SKM-1 (cell line): ENCODE data around the gene IL31RA.
"Not testable (repeated sequence)": the region's sequence is repeated elsewhere in the genome, so short reads cannot be mapped to it uniquely, and the experiment has no call there.

ENCODE experiments used
- DNase-seq: peaks from one replicate; lab custom pipeline; 2025; ENCODE audit not compliant: unreplicated experiment; lab: John Stamatoyannopoulos, UW

The IL31RA gene

DNA sequence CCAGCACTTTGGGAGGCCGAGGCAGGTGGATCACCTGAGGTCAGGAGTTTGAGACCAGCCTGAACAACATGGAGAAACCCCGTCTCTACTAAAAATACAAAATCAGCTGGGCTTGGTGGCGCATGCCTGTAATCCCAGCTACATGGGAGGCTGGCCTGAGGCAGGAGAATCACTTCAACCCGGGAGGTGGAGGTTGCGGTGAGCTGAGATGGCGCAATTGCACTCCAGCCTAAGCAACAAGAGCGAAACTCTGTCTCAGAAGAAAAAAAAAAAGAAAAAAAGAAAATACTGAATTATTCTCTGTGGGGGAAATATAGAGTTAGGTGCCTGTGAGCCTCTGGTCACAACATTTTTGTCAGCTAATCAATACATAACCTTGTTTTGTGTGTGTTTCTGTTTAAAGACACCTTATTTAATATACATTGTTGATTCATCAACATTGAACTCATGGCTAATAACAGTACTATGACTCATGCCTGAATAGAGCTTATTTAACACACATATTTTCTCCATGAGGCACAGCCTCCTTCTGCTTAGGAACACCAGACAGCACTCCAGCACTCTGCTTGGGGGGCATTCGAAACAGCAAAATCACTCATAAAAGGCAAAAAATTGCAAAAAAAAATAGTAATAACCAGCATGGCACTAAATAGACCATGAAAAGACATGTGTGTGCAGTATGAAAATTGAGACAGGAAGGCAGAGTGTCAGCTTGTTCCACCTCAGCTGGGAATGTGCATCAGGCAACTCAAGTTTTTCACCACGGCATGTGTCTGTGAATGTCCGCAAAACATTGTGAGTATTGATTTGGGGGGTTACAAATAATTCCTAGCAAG, at the start of gene IL31RA:
IL31RA (plus strand) TSS at position 519 of the 836 bp plus-strand sequence; CDS start at position 733, 214 bp downstream.
- no peak for DNase-seq

- not testable (repeated sequence) for DNase-seq
Observed at GRCh38 chr5:55808814-55809213, 42.3 kb upstream of the IL31RA start.

DNA sequence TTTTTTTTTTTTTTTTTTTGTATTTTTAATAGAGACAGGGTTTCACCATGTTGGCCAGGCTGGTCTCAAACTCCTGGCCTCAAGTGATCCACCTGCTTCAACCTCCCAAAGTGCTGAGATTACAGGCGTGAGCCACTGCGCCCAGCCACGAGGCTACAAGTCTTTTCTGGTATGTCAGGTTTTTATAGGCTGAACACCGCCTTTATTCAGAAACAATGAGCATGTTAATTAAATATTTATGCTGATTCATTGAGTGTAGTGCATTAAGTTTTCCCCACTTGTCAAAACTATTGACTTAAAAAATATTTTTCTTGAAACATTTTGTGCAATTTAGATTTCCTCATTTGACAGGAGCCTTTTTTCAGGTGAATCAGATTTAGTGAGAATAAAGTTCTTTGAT, 35.2 kb upstream of the IL31RA start:
- not testable (repeated sequence) for DNase-seq

GRCh38 chr5:55816342-55816741, 34.8 kb upstream of the IL31RA start:
- DNase-seq = no peak

DNA sequence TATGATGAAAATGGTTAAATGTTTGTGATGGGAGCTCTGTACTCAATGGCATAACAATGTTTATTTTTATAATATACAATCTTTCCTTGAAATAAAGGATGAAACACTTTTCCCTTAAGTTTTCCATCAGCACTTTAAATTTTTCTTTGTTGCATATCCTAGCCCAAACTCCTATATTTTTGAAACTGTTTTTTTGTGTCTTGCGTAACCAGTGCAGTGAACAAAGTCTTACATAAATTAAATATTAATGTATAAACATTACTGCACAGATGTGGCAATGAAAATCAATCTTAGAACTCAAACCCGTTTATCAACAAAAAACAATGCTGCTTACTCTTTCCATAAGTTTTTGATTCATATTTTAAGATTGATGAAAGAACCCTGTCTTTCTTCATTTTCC, 34.1 kb upstream of the IL31RA start:
- no peak for DNase-seq

- no peak for DNase-seq
Observed at GRCh38 chr5:55820488-55820887, 30.7 kb upstream of the IL31RA start.

DNA sequence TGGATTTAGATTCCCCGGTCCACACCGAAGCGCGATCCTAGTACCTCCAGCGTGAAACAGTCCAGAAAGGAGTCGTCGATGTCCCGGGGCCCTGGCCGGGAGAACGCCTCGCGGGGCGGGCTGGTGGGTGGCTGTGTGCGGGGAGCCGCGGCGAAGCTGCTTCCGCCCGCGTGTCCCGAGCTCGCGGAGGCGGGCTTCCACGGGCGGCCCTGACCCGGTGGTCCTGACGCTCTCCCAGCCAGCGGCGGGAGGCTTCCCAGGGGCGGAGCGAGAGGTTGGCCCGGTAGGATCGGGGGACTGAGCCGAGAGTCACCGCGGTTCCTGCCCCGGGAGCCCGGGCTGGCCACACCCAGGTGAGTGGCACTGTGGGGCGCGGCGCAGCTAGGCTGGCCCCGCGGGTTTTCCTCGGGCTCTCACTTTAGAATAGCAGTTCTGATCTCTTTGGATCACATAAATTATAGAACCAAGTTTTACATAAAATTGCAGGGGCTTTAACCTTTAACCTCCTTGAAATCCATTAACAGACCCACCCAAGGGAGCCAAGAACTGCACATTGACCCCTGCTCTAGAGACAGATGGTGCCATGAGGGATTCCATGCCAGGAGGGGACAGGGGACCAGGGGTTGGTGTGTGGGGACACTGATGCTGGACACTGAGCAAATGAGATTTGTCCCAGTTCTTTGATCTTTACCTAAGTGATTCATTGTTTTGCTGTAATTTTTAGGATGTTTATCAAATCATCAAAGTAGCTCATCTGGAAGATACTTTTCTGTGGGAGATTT, 29.2 kb upstream of the IL31RA start:
- no peak for DNase-seq

GRCh38 chr5:55823151-55823796, 27.9 kb upstream of the IL31RA start:
- no peak for DNase-seq

- DNase-seq = no peak
Observed at GRCh38 chr5:55829956-55830355, 21.2 kb upstream of the IL31RA start.

- no peak for DNase-seq
Observed at GRCh38 chr5:55832446-55832845, 18.7 kb upstream of the IL31RA start.

- no peak for DNase-seq
Observed at GRCh38 chr5:55836191-55836590, 15.0 kb upstream of the IL31RA start.

DNA sequence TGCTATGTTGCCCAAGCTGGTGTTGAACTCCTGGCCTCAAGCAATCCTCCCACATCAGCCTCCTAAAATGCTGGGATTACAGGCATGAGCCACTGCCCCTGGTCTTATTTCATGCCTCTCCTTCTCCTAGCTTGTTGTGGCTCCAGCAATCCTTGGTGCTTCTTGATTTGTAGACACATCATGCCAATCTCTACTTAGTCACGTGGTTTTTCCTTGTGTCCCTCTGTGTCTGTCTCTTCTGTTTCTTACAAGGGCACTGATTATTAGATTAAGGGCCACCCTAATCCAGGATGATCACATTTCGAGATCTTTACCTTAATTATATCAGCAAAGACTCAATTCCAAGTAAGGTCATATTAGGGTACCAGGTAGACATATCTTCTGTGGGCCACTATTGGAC, 9.2 kb upstream of the IL31RA start:
- DNase-seq = no peak

- DNase-seq = no peak
Observed at GRCh38 chr5:55847837-55848236, 3.3 kb upstream of the IL31RA start.

DNA sequence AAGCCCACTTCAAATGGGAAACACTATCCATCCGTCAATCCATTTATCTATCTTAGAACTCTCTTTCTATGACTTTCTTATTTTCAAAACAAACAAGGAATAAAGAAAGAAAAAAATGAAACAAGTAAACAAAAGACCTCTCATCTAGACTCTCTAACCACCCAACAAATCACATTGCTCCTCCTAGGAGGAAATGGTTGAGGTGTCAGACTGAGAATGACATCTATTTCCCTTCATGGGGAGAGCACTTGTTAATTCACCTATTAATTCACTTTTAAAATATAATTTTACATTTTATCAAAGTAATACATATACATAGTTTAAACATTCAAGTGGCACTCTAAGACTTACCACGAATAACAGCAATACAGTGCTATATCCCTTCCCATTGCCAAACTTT, 2.4 kb upstream of the IL31RA start:
- no peak for DNase-seq

DNA sequence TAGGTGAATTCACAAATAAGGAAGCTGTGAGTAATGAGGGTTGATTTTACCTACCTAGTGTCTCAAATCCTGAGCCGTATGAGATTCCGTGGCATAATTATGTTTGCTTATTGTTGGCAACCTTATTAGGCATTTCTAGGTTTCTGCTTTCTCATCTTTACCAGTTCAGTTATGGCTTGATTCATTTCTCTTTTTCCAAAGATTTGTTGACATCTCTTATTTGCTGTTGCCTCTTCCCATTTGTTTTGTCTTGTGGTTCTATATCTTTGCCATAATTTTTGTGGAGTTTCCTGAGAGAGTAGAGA, 470 bp downstream of the IL31RA start:
- no peak for DNase-seq

DNA sequence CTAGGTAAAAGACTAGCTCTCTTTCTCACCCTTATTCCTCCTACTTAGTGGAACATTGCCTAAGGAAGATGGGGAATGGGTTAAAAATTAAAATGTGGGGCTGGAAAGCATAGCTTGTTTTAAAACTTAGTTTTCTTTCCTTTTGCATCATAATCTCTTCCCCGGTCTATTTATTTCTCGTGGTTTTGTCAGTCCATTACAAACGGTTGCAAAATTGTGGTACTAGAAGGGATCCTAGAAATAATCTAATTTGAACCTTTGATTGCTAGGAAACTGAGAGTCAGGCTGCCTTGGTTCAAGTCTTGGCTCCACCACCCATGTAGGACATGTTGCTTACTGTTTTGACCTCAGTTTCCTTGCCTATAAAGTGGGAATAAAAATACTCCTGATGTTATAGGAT, 1.3 kb downstream of the IL31RA start:
- no peak for DNase-seq

GRCh38 chr5:55853041-55853670, 2.0 kb downstream of the IL31RA start:
- no peak for DNase-seq

DNA sequence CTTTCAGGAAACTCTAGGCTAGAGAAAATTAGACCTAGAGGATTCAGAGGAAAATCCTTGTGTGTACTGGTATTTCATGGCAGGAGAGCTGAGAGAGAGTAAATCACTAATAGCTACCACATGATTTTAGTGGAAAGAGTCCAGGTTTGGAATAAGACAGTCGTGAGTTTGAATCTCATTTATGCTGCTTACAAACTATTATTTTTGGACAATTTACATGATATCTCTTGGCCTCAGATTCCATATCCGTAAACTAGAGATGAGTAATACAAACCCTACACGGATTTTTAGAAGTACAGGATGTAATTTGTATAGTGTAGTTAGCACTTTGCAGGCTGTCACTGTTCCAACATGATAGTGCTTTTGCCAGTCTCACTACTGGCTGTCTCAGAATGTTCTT, 2.7 kb downstream of the IL31RA start:
- DNase-seq = no peak

- no peak for DNase-seq
Observed at GRCh38 chr5:55855509-55855908, 4.4 kb downstream of the IL31RA start.

GRCh38 chr5:55856516-55857246, 5.5 kb downstream of the IL31RA start:
- peak; percentile 85 for DNase-seq

DNA sequence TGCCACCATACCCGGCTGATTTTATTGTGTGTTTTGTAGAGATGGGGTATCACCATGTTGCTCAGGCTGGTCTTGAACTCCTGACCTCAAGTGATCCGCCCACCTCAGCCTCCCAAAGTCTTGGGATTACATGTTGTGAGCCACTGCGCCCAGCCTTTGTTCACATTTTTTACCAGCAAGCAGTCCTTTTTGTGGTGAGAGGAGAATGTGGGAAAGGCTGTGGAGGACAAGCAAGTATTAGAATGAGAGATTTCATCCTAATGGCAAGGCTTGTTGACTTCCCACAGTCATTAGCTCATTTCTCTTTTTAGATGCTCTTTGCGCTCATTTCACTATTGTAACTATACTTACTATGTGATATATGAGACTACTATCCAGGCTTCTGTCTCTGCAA, 6.1 kb downstream of the IL31RA start:
- no peak for DNase-seq
